ENCODE results near the gene PSME1. TPM values are rescaled to one million over a fixed set of nuclear protein-coding genes. Genes with fewer than 3 reads are reported as not detected.

Gene PSME1
- total RNA-seq, 2 experiments from 2014 or later = 149 to 187 TPM

DNA sequence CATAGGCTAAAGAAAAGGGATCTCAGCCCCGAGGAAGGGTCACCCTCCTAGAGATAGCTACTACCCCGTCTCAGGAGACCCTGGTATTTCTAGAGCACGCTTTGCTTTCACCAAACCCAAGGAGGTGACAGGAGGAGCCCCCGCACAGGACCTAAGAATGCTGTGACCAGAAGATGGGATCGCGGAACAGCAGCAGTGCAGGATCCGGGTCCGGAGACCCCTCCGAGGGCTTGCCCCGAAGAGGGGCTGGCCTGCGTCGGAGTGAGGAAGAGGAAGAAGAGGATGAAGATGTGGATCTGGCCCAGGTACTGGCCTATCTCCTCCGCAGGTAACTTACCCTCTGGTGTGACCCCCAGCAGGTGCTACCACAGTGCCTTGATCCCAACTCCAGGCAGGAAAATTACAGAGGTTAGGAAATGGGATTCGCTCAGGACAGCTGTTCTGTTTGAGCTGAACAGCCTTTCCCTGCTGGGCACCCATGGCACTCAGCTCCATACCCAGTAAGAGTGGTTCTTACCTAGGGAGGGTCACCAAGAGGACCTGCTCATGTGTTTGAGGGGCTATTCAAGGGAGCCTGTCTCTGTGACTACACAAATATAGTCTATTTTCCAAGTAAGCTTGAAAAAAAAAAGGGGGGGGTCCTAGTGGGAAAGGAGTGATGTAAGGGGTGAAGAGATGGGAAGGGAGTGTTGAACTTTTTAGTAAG lies 20.4 kb upstream of the PSME1 start:
- H3K4me2 ChIP-seq (ENCODE audit: low read length) = peak overlapping the region; percentile 95
- no peaks in the 10 kb centered on the region for H4K20me1 ChIP-seq (ENCODE audit: insufficient read depth, low read length)
- H3K4me1 ChIP-seq (ENCODE audit: insufficient read depth, low read length, poor library complexity, severe bottlenecking) = peaks cover 15% of the 10 kb centered on the region
- intact Hi-C loops (cut with micrococcal nuclease; ENCODE audit: unreplicated experiment) = no loop called here
- H3K9me2 ChIP-seq (ENCODE audit: insufficient read depth, low read length) = no peaks in the 10 kb centered on the region
- peak overlapping the region; percentile 91 for H3K4me3 ChIP-seq (ENCODE audit: low read depth, low read length, poor library complexity, severe bottlenecking)
- peak overlapping the region; percentile 90 for H2AFZ ChIP-seq (ENCODE audit: low read length)
- BruUV-seq (replicated peaks) = TSS peak; percentile 68
- DNase-seq (ENCODE audit: low spot score) = no peak
- peaks cover 37% of the 10 kb centered on the region for H3K36me3 ChIP-seq (ENCODE audit: insufficient read depth, low read length)
- ChIA-PET POLR2A (interaction anchor here (0.6 to 4.2 kb wide), 12 partner anchors 9 to 198 kb away, joined by 3 to 64 read pairs (median 10); partner anchors contain the start of genes EMC9, PCK2, PSME1 and PSME2), CTCF (ENCODE audit: unreplicated experiment) (interaction anchor here (0.7 to 2.7 kb wide), 3 partner anchors 8 to 127 kb away, joined by 3 to 12 read pairs (median 5); partner anchors contain the start of genes PSME1 and TINF2)
- H3K79me2 ChIP-seq (ENCODE audit: insufficient read depth, low read depth, low read length) = peaks cover 8% of the 10 kb centered on the region; the same call in 1 of the 2 replicates
- peak overlapping the region; percentile 31 for H3K27ac ChIP-seq (ENCODE audit: low read depth, low read length, poor library complexity, severe bottlenecking)
- TF ChIP-seq, protein P1, sequence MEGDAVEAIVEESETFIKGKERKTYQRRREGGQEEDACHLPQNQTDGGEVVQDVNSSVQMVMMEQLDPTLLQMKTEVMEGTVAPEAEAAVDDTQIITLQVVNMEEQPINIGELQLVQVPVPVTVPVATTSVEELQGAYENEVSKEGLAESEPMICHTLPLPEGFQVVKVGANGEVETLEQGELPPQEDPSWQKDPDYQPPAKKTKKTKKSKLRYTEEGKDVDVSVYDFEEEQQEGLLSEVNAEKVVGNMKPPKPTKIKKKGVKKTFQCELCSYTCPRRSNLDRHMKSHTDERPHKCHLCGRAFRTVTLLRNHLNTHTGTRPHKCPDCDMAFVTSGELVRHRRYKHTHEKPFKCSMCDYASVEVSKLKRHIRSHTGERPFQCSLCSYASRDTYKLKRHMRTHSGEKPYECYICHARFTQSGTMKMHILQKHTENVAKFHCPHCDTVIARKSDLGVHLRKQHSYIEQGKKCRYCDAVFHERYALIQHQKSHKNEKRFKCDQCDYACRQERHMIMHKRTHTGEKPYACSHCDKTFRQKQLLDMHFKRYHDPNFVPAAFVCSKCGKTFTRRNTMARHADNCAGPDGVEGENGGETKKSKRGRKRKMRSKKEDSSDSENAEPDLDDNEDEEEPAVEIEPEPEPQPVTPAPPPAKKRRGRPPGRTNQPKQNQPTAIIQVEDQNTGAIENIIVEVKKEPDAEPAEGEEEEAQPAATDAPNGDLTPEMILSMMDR (conservative IDR thresholded peaks at IDR 0.05; ENCODE audit: low read length) = no peak
- TF ChIP-seq EZH2phosphoT487 (IDR thresholded peaks at IDR 0.05; ENCODE audit: borderline replicate concordance, low read depth, low read length) = no peak
- no peaks in the 10 kb centered on the region for H3K9me3 ChIP-seq (ENCODE audit: low read length)

DNA sequence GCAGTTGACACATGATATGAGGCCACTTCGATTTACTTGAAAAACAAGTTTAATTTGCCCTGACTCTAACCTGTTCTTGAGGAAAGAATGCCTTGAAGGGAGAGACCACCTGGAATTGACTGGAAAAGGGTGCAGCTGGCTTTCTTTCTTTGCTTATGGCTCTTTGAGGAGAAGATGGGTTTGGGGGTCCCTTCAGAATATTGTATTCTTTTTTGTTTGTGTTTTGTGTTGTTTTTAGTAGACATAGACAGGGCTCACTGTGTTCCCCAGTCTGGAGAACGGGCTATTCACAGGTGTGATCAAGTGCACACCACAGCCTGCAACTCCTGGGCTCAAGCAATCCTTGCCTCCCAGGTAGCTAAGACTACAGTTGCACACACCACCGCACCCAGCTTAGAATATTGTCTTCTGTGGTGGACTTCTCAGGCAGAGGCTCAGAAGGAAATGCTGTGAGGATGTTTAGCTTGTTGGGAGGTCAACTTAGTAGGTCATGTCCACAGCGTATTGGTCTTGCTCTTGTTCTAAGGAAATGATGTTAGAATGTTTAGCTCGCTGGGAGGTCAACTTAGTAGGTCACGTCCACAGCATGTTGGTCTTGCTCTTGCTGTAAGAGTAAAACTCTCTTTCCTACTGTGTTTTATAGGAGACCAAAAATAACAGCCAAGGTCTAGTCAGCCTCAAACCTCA lies 19.7 kb upstream of the PSME1 start:
- peaks cover 44% of the 10 kb centered on the region for H3K36me3 ChIP-seq (ENCODE audit: insufficient read depth, low read length)
- no peak overlapping the region for H3K27ac ChIP-seq (ENCODE audit: low read depth, low read length, poor library complexity, severe bottlenecking)
- H2AFZ ChIP-seq (ENCODE audit: low read length) = no peak overlapping the region
- no peak for DNase-seq (ENCODE audit: low spot score)
- ChIA-PET POLR2A (interaction anchor here (0.6 to 4.2 kb wide), 9 partner anchors 10 to 199 kb away, joined by 3 to 64 read pairs (median 10); partner anchors contain the start of genes EMC9, PCK2, PSME1 and PSME2), CTCF (ENCODE audit: unreplicated experiment) (no interaction called here)
- no peaks in the 10 kb centered on the region for H4K20me1 ChIP-seq (ENCODE audit: insufficient read depth, low read length)
- H3K4me2 ChIP-seq (ENCODE audit: low read length) = peak overlapping the region; percentile 95
- H3K79me2 ChIP-seq (ENCODE audit: insufficient read depth, low read depth, low read length) = peaks cover 8% of the 10 kb centered on the region; the same call in 1 of the 2 replicates
- H3K9me2 ChIP-seq (ENCODE audit: insufficient read depth, low read length) = no peaks in the 10 kb centered on the region
- no peaks in the 10 kb centered on the region for H3K9me3 ChIP-seq (ENCODE audit: low read length)
- peak overlapping the region; percentile 91 for H3K4me3 ChIP-seq (ENCODE audit: low read depth, low read length, poor library complexity, severe bottlenecking)
- intact Hi-C loops (cut with micrococcal nuclease; ENCODE audit: unreplicated experiment) = no loop called here
- TF ChIP-seq, protein P1 (conservative IDR thresholded peaks at IDR 0.05; ENCODE audit: low read length) = no peak
- no peak for TF ChIP-seq EZH2phosphoT487 (IDR thresholded peaks at IDR 0.05; ENCODE audit: borderline replicate concordance, low read depth, low read length)
- H3K4me1 ChIP-seq (ENCODE audit: insufficient read depth, low read length, poor library complexity, severe bottlenecking) = peaks cover 15% of the 10 kb centered on the region
- no TSS peak for BruUV-seq (replicated peaks)
